ENCODE measurements around the gene C1orf159. TPM values are rescaled to one million over a fixed set of nuclear protein-coding genes. Genes with fewer than 3 reads are reported as not detected.

Gene C1orf159
- total RNA-seq, 2 experiments from 2014 or later: 11.1 to 11.3 TPM

DNA sequence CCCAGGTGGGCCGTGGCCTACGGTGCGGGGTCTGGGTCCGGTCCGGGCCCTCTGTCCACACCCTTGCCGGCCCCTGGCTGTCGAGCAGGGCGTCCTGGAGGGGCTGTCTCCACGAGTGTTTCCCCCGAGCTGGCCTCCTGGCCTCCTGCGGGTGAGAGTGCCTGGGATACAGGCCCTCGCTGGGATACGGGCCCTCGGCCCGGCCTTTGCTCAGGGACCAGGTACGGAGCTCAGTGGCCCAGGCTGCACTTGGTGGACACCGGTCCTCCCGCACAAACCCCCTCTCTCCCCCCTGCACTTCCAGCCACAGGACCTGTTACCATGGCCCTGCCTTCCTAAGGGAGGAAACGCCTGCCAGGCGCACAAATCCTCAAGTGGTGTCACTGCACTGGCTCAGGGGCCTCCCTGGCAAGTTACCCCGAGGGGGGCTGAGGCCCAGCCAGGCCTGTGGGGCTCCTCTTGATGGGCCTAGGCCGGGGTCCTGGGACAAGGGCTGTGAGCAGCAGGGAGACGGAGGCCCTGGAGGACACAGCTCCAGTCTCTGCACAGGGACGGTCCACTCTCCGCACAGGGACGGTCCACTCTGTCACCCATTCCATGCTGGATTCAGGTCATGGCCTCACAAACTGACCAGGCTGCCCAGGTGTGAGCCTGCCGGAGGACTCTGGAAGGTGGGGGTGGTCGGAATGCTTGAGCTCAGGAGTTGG, 23.6 kb downstream of the C1orf159 start:
- Mint-ChIP-seq H3K4me3 (no peak overlapping the region), H3K4me1 (ENCODE audit: low read depth) (no peaks in the 10 kb centered on the region), H3K27ac (no peak overlapping the region), H3K9me3 (no peaks in the 10 kb centered on the region), H3K36me3 (ENCODE audit: low read depth) (no peaks in the 10 kb centered on the region), H3K27me3 (no peaks in the 10 kb centered on the region)
- ChIA-PET CTCF (no interaction called here), POLR2A (no interaction called here)
- ATAC-seq (ENCODE audit: poor library complexity) (no peak), DNase-seq (peak in 2 of 14 experiments; percentile 1 to 20)
- Histone ChIP-seq H3K36me3 (ENCODE audit: insufficient read depth, low read length) (no peaks in the 10 kb centered on the region), H3K4me1 (ENCODE audit: insufficient read depth, low read length) (no peaks in the 10 kb centered on the region), H3K4me3 (ENCODE audit: low read length) (no peak overlapping the region), H3K27ac (ENCODE audit: low read depth in 1 of 2, low read length in 2 of 2) (no peak overlapping the region), H3K9me3 (ENCODE audit: control insufficient read depth in 1 of 2, insufficient read depth in 1 of 2, low read length in 2 of 2) (peaks cover 0 to 6% of the 10 kb centered on the region in 2 experiments), H3K27me3 (ENCODE audit: control insufficient read depth in 1 of 2, insufficient read depth in 2 of 2, low read length in 2 of 2) (no peaks in the 10 kb centered on the region)
- TF ChIP-seq, protein P1, sequence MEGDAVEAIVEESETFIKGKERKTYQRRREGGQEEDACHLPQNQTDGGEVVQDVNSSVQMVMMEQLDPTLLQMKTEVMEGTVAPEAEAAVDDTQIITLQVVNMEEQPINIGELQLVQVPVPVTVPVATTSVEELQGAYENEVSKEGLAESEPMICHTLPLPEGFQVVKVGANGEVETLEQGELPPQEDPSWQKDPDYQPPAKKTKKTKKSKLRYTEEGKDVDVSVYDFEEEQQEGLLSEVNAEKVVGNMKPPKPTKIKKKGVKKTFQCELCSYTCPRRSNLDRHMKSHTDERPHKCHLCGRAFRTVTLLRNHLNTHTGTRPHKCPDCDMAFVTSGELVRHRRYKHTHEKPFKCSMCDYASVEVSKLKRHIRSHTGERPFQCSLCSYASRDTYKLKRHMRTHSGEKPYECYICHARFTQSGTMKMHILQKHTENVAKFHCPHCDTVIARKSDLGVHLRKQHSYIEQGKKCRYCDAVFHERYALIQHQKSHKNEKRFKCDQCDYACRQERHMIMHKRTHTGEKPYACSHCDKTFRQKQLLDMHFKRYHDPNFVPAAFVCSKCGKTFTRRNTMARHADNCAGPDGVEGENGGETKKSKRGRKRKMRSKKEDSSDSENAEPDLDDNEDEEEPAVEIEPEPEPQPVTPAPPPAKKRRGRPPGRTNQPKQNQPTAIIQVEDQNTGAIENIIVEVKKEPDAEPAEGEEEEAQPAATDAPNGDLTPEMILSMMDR (IDR thresholded peaks at IDR 0.05): no peak
- intact Hi-C loops (cut with DNase I, micrococcal nuclease): no loop called here

DNA sequence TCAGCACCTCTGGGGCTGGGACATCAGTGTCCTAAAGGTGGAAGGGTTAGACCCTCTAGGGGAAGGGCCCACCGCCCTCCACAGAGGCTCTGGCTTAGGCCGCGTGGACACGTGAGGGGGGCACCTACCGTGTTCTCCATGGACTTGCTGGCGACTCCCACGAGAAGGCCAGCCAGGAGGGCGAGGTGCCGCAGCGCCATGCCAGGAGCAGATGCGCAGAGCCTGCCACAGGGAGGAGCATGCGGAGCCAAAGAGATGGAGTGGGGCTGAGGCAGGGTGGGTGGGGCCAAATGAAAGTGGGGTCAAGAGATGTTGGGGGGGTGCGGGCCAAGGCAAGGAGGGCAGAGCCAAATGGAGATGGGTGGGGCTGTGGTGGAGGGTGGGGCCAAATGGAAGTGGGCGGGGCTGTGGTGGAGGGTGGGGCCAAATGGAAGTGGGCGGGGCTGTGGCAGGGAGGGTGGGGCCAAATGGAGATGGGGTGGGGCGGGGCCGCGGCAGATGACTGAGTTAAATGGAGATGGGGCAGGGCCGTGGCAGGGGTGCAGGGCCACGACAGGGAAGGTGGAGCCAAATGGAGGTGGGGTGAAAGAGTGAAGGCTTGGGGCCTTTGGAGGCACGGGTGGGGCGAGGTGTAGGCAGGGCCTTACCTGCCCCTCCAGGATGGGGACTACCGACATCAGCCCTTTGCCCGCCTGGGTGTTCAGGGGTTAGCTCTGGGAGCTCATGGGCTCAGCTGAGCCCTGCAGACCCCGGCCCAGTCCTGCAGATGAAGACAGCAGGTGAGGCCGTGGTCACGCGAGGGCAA, 24.3 kb downstream of the C1orf159 start:
- Histone ChIP-seq H3K36me3 (ENCODE audit: insufficient read depth, low read length) (no peaks in the 10 kb centered on the region), H3K27me3 (ENCODE audit: control insufficient read depth in 1 of 2, insufficient read depth in 2 of 2, low read length in 2 of 2) (no peaks in the 10 kb centered on the region), H3K9me3 (ENCODE audit: control insufficient read depth in 1 of 2, insufficient read depth in 1 of 2, low read length in 2 of 2) (peaks cover 0 to 5% of the 10 kb centered on the region in 2 experiments), H3K4me3 (ENCODE audit: low read length) (no peak overlapping the region), H3K27ac (ENCODE audit: low read depth in 1 of 2, low read length in 2 of 2) (no peak overlapping the region), H3K4me1 (ENCODE audit: insufficient read depth, low read length) (no peaks in the 10 kb centered on the region)
- Mint-ChIP-seq H3K9me3 (no peaks in the 10 kb centered on the region), H3K4me3 (no peak overlapping the region), H3K27ac (no peak overlapping the region), H3K36me3 (ENCODE audit: low read depth) (no peaks in the 10 kb centered on the region), H3K27me3 (no peaks in the 10 kb centered on the region), H3K4me1 (ENCODE audit: low read depth) (no peaks in the 10 kb centered on the region)
- ATAC-seq (ENCODE audit: poor library complexity) (peak; percentile 41), DNase-seq (peak in 1 of 14 experiments; percentile 41)
- TF ChIP-seq, protein P1 (IDR thresholded peaks at IDR 0.05): no peak
- intact Hi-C loops (cut with DNase I, micrococcal nuclease): no loop called here
- ChIA-PET CTCF (no interaction called here), POLR2A (no interaction called here)

DNA sequence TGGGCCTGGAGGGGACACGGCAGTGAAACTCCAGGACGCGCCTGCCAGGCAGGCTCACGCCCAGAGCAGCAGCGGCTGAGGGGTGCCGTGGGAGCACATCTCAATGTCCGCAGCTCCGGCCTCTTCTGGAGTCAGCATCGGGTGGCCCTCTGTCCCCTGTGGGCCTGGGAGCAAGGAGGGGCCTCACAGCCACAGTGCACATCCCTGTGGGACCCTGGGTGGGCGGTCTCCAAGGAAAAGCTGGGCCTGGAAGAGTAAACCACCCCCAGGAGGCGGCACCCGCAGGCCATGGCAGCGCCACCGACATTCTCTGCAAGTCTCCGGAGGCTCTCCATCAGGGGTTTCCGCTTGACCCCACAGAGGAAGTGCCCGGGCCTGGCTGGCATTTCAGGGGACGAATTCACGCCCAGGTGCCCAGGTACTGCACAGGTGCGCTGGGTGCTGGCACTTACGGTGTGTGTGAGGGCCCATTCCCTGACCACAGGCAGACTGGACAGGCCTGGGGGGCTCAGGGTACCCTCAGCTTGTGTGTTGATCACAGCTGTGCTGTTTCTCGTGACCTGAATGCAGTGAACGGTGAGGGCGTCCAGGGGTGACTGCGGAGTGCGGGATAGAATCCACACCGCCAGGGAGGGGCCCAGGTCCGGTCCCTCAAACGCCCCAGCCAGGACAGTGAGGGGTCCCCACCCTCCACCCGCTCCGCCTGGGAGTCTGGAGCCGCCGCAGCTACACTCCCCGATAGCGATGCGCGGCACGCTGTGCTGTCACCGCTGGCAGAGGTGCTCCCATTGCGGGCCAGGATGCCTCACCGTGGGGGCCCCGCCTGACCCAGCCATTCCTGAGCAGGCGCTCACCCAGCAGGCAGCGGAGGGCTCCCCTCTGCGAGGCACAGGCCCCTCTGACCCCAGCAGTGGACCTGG, 25.2 kb downstream of the C1orf159 start:
- no peaks in the 10 kb centered on the region for H3K9me3 Mint-ChIP-seq
- Histone ChIP-seq H3K9me3 (ENCODE audit: control insufficient read depth in 1 of 2, insufficient read depth in 1 of 2, low read length in 2 of 2) (no peaks in the 10 kb centered on the region), H3K27ac (ENCODE audit: low read depth in 1 of 2, low read length in 2 of 2) (no peak overlapping the region), H3K4me1 (ENCODE audit: insufficient read depth, low read length) (no peaks in the 10 kb centered on the region), H3K27me3 (ENCODE audit: control insufficient read depth in 1 of 2, insufficient read depth in 2 of 2, low read length in 2 of 2) (no peaks in the 10 kb centered on the region), H3K36me3 (ENCODE audit: insufficient read depth, low read length) (no peaks in the 10 kb centered on the region), H3K4me3 (ENCODE audit: low read length) (no peak overlapping the region)
- intact Hi-C loops (cut with DNase I, micrococcal nuclease): no loop called here
- CTCF ChIA-PET: no interaction called here
- POLR2A ChIA-PET: no interaction called here
- no peak for ATAC-seq (ENCODE audit: poor library complexity)
- no peak overlapping the region for H3K27ac Mint-ChIP-seq
- no peaks in the 10 kb centered on the region for H3K36me3 Mint-ChIP-seq (ENCODE audit: low read depth)
- no peaks in the 10 kb centered on the region for H3K4me1 Mint-ChIP-seq (ENCODE audit: low read depth)
- TF ChIP-seq, protein P1 (IDR thresholded peaks at IDR 0.05): no peak
- no peak overlapping the region for H3K4me3 Mint-ChIP-seq
- no peaks in the 10 kb centered on the region for H3K27me3 Mint-ChIP-seq
- DNase-seq: peak in 2 of 14 experiments; percentile 0 to 23
